Measurements from ENCODE around the gene AK8. TPM values are rescaled to one million over a fixed set of nuclear protein-coding genes. Genes with fewer than 3 reads are reported as not detected.

AK8 gene, protein sequence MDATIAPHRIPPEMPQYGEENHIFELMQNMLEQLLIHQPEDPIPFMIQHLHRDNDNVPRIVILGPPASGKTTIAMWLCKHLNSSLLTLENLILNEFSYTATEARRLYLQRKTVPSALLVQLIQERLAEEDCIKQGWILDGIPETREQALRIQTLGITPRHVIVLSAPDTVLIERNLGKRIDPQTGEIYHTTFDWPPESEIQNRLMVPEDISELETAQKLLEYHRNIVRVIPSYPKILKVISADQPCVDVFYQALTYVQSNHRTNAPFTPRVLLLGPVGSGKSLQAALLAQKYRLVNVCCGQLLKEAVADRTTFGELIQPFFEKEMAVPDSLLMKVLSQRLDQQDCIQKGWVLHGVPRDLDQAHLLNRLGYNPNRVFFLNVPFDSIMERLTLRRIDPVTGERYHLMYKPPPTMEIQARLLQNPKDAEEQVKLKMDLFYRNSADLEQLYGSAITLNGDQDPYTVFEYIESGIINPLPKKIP
- polyA plus RNA-seq (ENCODE audit: insufficient read length): 0.37 TPM

DNA sequence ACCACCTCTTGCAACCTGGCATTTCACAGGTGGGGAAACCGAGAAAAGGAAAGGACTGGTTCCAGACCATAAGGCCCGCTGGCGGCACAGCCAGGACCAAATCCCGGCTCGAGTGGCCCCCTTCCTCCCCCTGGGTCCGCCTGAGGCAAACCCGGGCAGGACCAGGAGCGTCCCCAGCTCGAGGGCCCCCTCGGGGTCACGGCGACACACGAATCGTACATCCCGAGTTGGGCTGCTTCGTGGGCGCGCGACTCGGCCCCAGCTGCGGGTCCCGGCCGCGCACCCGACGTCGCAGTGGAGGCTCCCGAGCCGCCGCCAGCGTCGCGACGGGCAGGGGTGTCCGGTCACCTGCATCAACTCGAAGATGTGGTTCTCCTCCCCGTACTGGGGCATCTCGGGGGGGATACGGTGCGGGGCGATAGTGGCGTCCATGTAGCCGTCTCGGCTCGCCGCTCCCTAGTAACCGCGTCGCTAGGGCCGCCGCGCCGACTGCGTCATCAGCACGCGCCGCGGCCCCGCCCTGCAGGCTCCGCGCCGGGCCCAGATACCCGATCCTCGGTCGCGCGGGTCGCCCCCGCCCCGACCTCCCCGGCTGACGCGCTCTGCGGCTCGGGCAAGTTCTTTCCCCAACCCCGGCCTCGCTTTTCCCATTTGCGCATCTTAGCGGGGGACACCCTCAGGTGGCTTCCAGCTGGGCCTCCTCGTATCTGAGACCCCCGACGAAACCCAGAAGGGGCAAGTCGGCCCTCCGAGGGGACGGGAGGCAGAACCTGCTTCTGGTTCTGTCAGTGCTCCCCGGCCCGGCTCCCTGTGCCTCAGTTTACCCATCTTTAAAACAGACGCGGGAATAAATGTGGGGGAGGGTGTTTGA lies at the start of gene AK8:
TSS of gene AK8 (minus strand) at position 461 of the 871 bp plus-strand sequence. CDS start at position 432, 29 bp downstream.
- no peak for DNase-seq (ENCODE audit: low read depth)

DNA sequence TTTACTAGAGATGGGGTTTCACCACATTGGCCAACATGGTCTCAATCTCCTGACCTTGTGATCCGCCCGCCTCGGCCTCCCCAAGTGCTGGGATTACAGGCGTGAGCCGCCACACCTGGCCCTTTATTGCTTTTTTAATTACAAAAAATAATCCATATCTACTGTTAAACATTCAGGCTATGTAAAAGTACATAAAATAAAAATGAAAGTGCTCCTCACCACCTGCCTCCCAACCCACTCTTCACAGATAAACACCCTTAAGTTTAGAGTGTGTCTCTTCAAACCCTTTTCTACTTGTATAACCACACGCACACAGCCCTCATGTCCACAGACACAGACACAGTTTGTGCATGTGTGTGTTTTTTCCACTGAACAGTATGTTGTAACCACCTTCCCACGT lies 49.6 kb upstream of the AK8 start:
- no peak for DNase-seq (ENCODE audit: low read depth)

DNA sequence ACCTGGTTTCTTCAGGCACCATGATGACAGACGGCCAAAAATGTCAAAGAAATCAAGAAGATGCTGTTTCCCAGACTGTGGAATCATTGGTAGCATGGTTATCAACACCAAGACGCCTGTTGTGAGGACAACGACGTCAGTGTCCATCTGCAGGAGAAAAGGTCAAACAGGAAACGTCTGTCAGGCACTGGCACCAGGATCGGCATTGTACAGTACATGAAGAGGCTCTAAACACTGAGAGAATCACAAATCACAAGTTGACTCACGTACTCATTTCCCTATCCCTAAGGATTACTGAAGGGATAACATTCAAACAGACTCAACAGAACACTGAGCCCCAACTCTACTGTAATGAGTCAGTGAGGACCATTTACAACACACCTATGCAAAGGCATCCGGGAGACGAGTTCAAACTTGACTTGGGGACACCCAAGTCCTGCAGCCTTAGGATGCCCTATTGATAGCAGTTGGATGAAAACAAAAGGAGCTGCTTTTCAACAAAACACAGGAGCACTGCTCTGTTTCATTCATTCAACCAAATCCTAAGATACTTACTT lies 45.3 kb upstream of the AK8 start:
- no peak for DNase-seq (ENCODE audit: low read depth)

DNA sequence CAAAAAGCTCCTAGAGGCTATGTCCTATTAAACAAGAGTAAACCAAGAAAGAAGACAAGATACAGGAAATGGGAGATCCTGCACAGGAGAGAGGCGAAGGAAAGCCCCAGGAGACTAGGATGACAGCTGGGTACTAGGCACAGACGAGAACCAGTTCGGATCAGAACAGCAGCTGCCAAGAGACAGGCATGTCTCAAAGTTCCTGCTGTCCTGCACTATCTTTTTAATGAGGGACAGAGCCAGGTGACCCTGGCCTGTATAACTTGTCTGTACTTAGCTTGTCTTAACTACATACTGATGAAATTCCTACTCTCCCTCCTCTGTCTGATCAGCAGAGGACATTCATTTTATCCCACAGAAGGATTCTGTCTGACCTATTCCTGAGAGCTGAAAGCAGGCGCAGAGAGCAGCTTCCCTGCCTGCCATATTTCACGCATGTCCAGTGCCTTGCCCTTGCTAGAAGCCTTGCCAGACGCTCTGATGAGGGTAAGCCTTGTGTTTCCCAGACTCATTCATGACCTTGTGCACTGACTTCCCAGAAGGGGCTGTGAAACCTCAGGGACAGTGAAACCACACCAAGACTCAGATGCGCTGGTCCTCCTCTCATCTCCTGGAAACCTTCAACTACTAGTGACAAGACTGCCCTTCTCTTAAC lies 41.7 kb upstream of the AK8 start:
- DNase-seq (ENCODE audit: low read depth): no peak

DNA sequence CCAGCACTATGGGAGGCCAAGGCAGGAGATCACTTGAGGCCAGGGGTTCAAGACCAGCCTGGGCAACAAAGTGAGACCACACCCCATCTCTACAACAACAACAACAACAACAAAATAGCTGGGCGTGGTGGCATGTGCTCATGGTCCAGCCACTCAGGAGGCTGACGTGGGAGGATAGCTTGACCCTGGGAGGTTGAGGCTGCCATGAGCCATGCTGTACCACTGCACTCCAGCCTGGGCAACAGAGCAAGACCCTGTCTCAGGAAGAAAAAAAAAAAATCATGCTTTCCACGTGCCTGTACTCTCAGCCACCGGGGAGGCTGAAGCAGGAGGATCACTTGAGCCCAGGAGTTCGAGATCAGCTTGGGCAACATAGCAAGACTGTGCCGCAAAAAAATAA lies 36.8 kb upstream of the AK8 start:
- no peak for DNase-seq (ENCODE audit: low read depth)

DNA sequence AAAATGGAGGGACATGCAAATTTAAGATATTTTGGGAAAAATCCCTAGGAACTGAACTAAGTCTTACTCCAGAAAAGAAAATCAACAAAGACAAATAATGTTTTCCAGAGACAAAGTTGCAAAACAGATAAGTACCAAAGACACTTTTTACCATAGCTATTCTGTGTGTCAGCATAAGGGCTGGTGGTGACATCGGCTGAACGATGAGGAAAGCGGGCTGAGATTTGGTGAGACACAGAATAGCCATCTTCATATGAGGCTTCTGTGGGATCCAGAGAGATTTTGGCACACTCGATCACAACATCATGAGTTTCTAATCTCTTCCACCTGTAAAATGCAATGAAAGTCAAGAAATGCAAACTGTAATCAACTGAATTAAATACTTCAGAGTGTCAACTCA lies 34.0 kb upstream of the AK8 start:
- DNase-seq (ENCODE audit: low read depth): no peak

DNA sequence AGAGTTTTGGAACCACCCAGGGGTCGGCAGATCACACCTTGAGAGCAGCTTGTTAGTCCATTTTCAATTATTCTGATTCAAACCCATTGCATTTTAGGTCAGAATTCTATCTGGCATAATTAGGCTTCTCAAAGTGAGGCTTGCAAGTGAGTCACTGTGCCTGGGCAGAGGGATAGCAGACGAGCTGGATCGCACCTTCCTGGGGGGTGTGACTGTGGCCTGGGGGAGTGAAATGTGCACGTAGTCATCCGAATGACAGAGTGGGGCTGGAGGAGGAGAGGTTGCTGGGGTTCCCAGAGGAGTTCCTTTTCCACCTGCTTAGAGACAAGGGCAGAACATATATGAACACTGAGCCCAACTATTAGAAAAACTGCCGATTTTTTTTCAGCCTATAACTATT lies 32.3 kb upstream of the AK8 start:
- DNase-seq (ENCODE audit: low read depth): no peak

DNA sequence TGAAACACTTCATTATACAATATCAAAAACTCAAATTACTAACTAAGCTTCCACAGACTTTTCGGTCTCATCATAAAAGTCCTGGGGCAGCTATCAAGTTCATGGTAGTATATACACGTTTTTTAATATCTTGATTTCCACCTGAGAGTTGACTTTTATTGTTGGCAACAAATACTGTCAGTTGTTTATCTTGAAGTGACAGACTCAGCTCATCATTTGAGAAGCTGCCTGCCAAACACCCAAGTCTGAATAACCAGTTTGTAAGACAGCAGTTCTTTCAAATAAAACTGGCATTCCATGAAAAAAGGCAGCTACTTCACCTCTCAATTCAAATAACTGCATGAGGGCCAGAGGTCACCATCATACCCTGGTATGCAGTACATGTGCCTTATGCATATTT lies 31.2 kb upstream of the AK8 start:
- no peak for DNase-seq (ENCODE audit: low read depth)

DNA sequence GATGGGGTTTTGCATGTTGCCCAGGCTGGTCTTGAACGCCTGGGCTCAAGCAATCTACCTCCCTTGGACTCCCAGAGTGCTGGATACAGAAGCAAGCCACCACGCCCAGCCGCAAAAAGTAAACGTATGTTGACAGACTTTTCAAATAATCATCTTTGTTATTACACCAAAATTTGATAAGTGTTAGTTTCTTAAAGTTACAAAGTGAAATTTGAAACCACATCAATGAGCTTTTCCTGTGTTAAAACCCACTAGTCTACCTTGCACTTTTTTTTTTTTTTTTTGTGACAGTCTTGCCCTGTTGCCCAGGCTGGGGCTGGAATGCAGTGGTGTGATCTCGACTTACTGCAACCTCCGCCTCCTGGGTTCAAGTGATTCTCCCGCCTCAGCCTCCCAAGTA lies 30.6 kb upstream of the AK8 start:
- no peak for DNase-seq (ENCODE audit: low read depth)

DNA sequence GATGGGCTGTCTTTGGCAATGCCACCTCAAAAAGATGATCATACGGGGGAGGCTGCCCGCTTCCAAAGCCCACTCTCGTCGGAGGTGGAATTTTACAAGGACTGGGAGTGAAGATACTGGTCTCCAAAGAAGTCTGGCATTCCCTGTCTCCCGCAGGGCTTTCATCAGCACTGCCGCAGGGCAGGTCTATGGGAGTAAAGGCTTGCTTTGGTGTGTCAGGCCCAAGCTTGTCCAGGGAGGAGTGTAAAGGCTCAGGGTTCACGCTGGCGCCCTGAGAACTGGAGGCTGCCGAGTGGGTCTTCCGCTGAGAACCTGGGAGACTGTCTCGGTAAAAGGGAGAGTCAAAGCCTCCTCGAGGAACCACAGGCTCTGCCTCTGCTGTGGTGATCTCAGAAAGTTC lies 27.6 kb upstream of the AK8 start:
- no peak for DNase-seq (ENCODE audit: low read depth)

DNA sequence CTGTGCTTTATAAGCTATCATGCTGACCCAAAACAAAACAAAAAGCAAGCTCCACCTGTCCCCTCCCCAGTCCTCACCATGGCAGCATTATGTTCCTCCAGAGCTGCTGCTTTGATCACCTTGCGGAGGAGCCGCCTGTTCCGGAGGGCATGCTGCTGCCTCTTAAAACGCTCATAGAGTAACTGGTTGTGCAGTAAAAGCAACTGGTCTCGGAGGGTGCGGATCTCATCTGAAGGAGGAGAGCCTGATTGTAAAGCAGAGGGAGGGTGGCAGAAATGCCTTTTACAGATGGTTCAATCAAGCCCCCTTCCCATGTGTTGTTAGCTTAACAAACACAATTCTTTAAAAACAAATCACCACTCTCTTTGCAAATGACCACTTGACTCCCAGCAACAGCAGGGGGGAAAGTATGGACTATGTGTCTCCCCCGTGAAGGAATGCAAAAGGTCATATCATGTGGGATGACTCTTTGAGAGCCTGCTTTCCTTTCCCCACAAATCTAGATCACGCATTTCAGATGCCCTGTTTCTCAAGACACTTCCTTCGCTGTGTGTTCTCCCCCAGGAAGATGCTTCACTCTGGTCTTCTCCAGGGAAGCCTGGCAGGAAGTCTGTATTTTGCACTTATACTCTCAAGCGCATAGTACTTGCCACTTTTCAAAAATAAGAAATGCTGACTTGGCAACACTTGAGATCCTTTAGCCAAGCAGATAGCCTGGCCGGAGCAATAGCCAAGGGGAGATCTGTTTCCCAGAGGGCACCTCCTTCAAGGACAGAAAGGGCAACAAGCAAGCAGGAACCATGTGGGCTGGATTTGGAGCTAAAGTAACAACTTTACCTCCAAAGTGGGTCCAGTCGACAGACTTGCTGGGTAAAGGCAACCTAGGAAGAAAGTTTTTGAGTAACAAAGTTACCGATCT lies 25.7 kb upstream of the AK8 start:
- no peak for DNase-seq (ENCODE audit: low read depth)

DNA sequence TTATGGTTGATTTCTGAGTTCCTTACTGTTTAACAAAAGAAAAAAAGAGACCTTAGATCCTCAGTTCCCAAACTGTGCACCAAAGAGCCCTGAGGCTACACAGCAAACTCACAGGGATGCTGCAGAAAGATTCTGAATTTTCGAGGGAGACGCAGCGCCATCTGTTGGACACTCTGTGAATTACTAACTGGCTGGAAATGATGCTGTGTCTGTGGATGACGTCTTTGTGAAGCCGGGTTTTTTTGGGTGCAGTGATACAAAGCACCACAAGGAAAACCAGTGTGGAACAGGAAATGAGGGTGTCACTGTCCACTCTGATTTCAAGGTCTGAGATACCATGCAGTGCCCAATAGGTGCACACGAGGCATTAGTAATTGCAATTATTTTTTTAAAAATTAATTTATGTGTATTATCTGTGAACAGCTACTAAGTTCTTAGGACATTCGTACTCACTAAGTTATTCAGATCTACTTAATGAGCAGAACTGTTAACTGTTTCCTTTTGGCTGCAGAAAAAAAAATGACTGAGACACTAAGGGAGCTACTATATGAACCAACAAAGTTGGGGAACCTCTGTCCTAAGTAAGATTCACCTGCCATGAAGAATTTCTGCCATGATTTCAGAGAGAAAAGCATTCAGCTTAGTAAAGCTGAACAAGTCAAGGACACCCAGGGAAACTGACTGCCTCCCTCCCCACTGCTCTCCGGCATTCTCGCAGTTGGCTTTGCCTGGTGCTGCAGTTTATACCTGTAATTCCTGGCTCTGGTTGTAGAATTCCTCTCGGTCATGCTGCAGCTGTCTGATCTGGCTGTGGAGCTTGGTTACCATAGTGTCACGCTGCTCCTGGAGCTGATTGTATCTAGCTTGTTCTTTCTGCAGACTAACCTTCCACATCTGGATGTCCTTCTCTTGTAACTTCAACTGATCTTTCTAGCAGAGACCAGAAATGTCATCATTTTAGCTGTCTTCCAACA lies 24.1 kb upstream of the AK8 start:
- DNase-seq (ENCODE audit: low read depth): peak; percentile 63

DNA sequence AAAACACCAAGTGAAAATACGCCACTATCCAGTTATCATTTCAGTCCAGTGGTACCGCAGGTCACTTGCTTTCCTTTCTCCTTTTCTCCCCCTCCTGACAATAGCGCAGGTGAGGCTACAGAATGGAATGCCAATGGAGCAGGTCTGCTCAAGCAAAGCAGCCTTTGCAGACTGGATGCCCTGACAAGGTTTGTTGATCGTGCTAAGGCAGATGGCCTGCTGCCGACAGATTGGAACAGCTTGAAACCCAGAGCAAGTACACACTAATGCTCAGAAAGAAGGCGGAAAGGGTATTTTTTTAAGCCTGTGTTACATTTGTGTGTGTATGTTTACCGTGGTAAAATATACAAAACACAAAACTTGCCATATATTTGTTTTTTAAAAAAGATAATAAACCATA lies 20.0 kb upstream of the AK8 start:
- no peak for DNase-seq (ENCODE audit: low read depth)

DNA sequence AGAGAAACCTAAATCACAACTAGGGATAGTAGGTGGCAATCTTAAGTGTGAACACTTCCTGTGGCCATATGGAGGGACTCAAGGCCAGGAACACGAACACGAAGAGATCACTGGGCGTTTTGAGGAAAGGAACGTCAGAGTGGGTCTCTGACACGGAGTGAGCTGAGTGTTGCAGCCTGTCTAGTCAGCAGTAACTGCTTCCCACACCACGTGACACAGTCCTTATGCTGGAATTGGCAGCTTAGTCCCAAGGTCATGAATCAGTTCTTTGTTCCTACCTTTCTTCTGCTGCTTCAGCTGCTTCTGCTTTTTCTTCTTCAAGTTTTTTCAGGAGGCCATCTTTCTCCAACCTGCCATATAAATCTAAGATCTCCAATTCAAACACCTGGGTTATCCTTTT lies 18.8 kb upstream of the AK8 start:
- no peak for DNase-seq (ENCODE audit: low read depth)

DNA sequence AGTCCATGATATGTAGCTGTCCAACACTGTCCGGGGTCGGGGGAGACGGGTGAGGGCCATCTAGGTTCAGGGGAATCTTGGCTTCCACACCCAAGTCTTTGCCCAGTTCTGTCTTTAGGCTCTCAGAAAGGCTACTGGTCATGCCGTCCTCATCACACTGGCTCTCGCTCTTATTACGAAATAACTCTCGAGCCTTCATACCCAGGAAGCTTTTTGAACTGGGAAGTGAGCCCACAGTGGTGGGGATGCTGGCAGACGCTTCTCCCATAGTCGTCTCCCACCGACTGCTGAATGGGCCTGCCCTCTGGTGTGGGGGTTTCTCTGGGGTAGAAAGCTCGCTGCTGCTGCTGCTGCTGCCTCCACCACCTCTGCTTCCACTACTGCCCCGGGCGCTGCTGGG lies 18.2 kb upstream of the AK8 start:
- no peak for DNase-seq (ENCODE audit: low read depth)

DNA sequence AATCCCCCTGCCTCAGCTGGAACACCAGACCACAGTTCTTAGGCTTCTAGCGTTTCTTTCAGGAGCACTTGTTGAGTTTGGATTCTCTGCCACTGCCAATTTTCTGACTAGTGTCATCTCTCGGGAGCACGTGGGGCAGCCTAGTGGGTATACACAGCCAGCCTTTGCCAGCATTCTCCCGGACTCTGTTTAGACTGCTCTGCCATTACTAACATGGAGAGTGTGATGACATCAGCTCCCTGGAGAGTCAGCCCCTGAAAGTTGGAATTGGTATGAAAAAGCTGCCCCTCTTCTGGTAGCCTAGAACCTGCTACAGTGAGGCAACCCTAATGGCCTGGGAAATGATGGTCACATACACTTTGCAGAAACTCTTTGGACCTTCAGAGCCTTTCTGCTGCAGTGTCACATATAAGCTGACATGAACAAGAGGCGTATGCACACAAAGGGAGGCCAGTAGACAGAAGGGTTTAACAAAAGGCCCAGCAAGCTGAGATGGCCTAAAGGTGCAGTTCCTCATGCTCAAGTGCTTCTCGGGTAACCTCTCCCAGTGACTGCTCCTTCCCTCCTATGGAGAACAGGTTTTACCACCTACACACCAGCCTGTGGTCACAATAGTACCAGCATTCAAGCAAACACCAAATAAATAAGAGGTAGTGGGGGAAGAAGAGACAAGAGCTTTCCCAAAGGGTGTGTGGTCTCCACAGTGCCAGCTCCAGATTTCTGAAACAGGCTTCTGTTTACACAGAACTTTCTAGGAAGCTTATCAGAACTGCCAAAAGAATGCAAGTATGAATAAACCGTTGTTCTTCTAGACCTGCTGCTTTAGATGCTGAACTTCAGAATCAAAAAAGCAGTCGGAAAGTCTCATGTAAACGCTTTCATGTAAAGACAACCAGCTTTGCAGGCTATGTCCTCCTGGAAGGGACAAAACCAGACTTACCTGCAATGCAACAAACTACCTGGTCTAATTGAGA lies 17.1 kb upstream of the AK8 start:
- DNase-seq (ENCODE audit: low read depth): no peak

DNA sequence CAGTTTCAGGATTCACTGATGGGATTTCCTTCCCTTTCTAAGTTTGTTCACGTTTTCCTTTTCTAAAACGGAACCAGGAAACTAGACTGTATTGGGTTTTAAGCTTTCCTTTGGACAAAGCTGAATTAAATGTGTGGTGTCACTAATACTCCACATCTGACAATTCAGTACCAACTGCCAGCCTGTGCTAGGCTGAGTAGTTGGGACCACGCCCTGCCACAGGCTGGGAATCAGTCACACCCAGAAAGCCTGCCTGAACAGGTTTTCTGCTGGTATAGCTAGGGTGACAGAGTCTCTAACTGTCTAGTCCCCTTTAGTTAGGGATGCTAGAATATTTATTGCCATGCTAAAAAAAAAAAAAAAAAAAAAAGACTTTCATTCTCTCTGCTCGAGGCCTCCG lies 16.3 kb upstream of the AK8 start:
- DNase-seq (ENCODE audit: low read depth): no peak

DNA sequence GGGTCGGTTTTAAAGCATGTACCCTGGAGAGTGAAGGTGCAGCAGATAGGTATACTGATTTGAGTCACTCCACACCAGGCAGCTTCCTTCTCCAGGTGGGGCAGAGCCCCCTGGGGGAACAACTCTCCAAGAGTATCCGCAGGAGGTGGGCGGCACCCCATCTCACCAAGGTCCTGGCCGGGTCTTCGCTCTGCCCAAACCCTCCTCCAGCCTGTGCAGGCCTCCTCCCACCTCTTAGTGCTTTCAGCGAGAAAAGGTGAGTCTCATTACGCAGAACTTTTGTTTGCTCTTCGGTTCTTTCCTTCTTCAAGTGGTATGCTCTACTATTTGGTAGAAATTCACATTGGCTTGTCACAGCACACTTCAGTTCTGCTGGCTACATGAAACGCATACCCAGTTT lies 14.3 kb upstream of the AK8 start:
- no peak for DNase-seq (ENCODE audit: low read depth)

DNA sequence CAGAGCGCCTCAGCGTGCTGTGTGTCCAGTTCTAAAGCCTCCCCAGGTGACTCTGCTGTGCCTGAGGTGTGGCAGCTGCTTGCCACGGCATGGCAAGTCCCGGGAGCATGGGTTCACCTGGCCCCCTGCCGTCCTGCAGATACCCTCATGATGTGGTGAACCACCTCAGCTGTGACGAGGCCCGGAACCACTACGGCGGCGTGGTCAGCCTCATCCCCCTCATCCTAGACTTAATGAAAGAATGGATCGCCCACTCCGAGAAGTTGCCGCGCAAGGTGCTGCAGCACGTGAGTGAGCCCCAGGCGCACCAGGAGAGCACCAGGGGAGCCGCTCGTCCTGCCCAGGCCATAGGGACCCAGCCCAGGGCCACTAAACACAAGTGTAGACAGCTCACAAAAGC lies 10.1 kb upstream of the AK8 start:
- DNase-seq (ENCODE audit: low read depth): no peak

All from forelimb muscle (tissue), 1 donor.